ENCODE results near the gene ID1.

GRCh38 chr20:31608251-31608945 is 3.3 kb downstream of the ID1 start:
- no peak for TF ChIP-seq CTCF (IDR thresholded peaks at IDR 0.05; ENCODE audit: low read depth, low read length, poor library complexity, severe bottlenecking)
- TF ChIP-seq EZH2phosphoT487 (IDR thresholded peaks at IDR 0.05; ENCODE audit: borderline replicate concordance, low read length) = no peak; the same call in 1 of the 2 replicates

Data from DOHH2 (cell line).